ENCODE results near the gene TNK2. TPM values are rescaled to one million over a fixed set of nuclear protein-coding genes. Genes with fewer than 3 reads are reported as not detected.

TNK2 gene
- total and polyA plus RNA-seq, 2 donors (not counting 3 experiments of a cell fraction or from before 2014, with no cell fraction given): 18.6 to 71.6 TPM

DNA sequence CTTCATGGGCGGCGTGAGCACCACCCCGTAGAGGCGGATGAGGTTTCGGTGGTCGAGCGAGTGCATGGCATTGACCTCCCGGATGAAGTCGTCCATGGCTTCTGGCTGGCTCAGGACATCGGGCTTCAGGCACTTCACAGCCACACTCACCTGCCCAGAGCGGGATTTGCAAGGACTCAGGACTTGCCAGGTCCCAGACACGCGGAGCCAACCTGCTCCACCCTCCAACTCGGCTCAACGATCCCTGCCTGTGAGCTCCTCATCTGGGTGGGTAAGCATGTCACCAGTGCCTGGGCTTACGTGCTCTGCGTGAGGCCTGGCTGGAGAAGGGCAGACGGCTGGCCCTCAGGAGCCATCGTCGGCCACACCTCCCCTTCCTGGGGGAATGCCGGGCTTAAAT, 25.2 kb downstream of the TNK2 start:
- peaks cover 0 to 27% of the 10 kb centered on the region in 2 experiments for H3K36me3 ChIP-seq (ENCODE audit: control insufficient read depth in 2 of 2, extremely low read depth in 1 of 2, insufficient read depth in 2 of 2, low read length in 2 of 2)
- dilution Hi-C loops (cut with MboI; ENCODE audit: extremely low pct_ligation_motif_present, low sequenced_read_pairs): no loop called here
- no peak overlapping the region for H3K4me2 ChIP-seq (ENCODE audit: insufficient read depth, low read length)
- FAIRE-seq: no peak
- H3K9me3 ChIP-seq (replicated peaks; ENCODE audit: control insufficient read depth, insufficient read depth, low read length): no peaks in the 10 kb centered on the region
- DNase-seq (ENCODE audit: low read depth, low spot score): no peak
- H3K27me3 ChIP-seq (ENCODE audit: control insufficient read depth in 2 of 2, insufficient read depth in 2 of 2, low read length in 2 of 2): no peaks in the 10 kb centered on the region
- no peaks in the 10 kb centered on the region for H3K9me1 ChIP-seq (replicated peaks; ENCODE audit: control insufficient read depth, extremely low read depth, insufficient read depth, low read length)
- CTCF ChIA-PET: interaction anchor here (1.7 kb wide), 1 partner anchor 24 kb away, joined by 4 read pairs; no protein-coding TSS in a partner anchor
- no peaks in the 10 kb centered on the region for H3K79me2 ChIP-seq (ENCODE audit: control insufficient read depth, insufficient read depth, low read length)
- intact Hi-C loops (cut with micrococcal nuclease): no loop called here
- no peaks in the 10 kb centered on the region for H4K20me1 ChIP-seq (replicated peaks; ENCODE audit: control insufficient read depth, extremely low read depth, insufficient read depth, low read length)
- H3K4me3 ChIP-seq (replicated peaks in 1 of 3; ENCODE audit: insufficient read depth in 1 of 3, low read depth in 1 of 3, low read length in 3 of 3): no peak overlapping the region
- no peak overlapping the region for H3K27ac ChIP-seq (ENCODE audit: insufficient read depth, low read depth, low read length)
- H3K4me1 ChIP-seq (ENCODE audit: control insufficient read depth, extremely low read depth, insufficient read depth, low read length): peaks cover 28% of the 10 kb centered on the region
- no peak overlapping the region for H2AFZ ChIP-seq (ENCODE audit: low read depth, low read length)
- BruUV-seq (replicated peaks): no TSS peak
- POLR2A ChIA-PET: no interaction called here
- no peak overlapping the region for H3K9ac ChIP-seq (replicated peaks; ENCODE audit: extremely low read depth, insufficient read depth, low read length)
- TF ChIP-seq EZH2 (IDR thresholded peaks at IDR 0.05; ENCODE audit: borderline replicate concordance, low read depth, low read length, severe bottlenecking) (no peak), POLR2AphosphoS5 (IDR thresholded peaks at IDR 0.05; ENCODE audit: insufficient read depth, low read depth, low read length) (no peak), FOS (IDR thresholded peaks at IDR 0.05; ENCODE audit: borderline replicate concordance, insufficient read depth, low read length) (no peak), POLR2A (IDR thresholded peaks at IDR 0.05; ENCODE audit: low read depth, low read length) (no peak), GATA2 (IDR thresholded peaks at IDR 0.05; ENCODE audit: insufficient read depth, insufficient read length, low read depth, low read length) (no peak), JUN (IDR thresholded peaks at IDR 0.05; ENCODE audit: borderline replicate concordance, insufficient read depth, insufficient read length, low read depth) (no peak), MAX (IDR thresholded peaks at IDR 0.05; ENCODE audit: insufficient read depth, insufficient read length) (no peak), MYC (IDR thresholded peaks at IDR 0.05; ENCODE audit: low read depth, low read length) (no peak)
- TF ChIP-seq, protein P1, sequence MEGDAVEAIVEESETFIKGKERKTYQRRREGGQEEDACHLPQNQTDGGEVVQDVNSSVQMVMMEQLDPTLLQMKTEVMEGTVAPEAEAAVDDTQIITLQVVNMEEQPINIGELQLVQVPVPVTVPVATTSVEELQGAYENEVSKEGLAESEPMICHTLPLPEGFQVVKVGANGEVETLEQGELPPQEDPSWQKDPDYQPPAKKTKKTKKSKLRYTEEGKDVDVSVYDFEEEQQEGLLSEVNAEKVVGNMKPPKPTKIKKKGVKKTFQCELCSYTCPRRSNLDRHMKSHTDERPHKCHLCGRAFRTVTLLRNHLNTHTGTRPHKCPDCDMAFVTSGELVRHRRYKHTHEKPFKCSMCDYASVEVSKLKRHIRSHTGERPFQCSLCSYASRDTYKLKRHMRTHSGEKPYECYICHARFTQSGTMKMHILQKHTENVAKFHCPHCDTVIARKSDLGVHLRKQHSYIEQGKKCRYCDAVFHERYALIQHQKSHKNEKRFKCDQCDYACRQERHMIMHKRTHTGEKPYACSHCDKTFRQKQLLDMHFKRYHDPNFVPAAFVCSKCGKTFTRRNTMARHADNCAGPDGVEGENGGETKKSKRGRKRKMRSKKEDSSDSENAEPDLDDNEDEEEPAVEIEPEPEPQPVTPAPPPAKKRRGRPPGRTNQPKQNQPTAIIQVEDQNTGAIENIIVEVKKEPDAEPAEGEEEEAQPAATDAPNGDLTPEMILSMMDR (IDR thresholded peaks at IDR 0.05; ENCODE audit: extremely low read depth in 1 of 2, insufficient read depth in 1 of 2, low read depth in 1 of 2, low read length in 2 of 2): no peak

All from endothelial cell of umbilical vein (primary cell).